NCI-H2081 treated with DMSO at 0.1 percent for 48 hours (cell line): ENCODE data around the gene VIPR2.

Experiments used
- DNase-seq: peaks from one replicate; lab custom pipeline; 2025; lab: John Stamatoyannopoulos, UW

VIPR2 gene

GRCh38 chr7:159024280-159024951 lies 120.3 kb downstream of the VIPR2 start:
- DNase-seq: no peak

- no peak for DNase-seq
Measured at GRCh38 chr7:159023746-159024145, 120.9 kb downstream of the VIPR2 start.

- DNase-seq: no peak
Measured at GRCh38 chr7:159023206-159023605, 121.5 kb downstream of the VIPR2 start.

GRCh38 chr7:159022238-159022993 lies 122.3 kb downstream of the VIPR2 start:
- no peak for DNase-seq

- DNase-seq: no peak
Measured at GRCh38 chr7:159020987-159021386, 123.7 kb downstream of the VIPR2 start.

- no peak for DNase-seq
Measured at GRCh38 chr7:159019111-159019510, 125.6 kb downstream of the VIPR2 start.

GRCh38 chr7:159017741-159018140 lies 126.9 kb downstream of the VIPR2 start:
- DNase-seq: no peak

- no peak for DNase-seq
Measured at GRCh38 chr7:159017210-159017609, 127.5 kb downstream of the VIPR2 start.

GRCh38 chr7:159016591-159016990 lies 128.1 kb downstream of the VIPR2 start:
- DNase-seq: no peak

- DNase-seq: no peak
Measured at GRCh38 chr7:159015454-159016410, 128.9 kb downstream of the VIPR2 start.

- DNase-seq: no peak
Measured at GRCh38 chr7:159015081-159015453, 129.6 kb downstream of the VIPR2 start.

GRCh38 chr7:159014297-159015062 lies 130.2 kb downstream of the VIPR2 start:
- no peak for DNase-seq

GRCh38 chr7:159013825-159014289 lies 130.8 kb downstream of the VIPR2 start:
- no peak for DNase-seq

- DNase-seq: no peak
Measured at GRCh38 chr7:159013181-159013690, 131.4 kb downstream of the VIPR2 start.

- DNase-seq: no peak
Measured at GRCh38 chr7:159012353-159013069, 132.2 kb downstream of the VIPR2 start.

- DNase-seq: no peak
Measured at GRCh38 chr7:159011722-159012022, 133.0 kb downstream of the VIPR2 start.

- no peak for DNase-seq
Measured at GRCh38 chr7:159010937-159011721, 133.5 kb downstream of the VIPR2 start.

- no peak for DNase-seq
Measured at GRCh38 chr7:159010411-159010810, 134.3 kb downstream of the VIPR2 start.

- no peak for DNase-seq
Measured at GRCh38 chr7:159009951-159010350, 134.7 kb downstream of the VIPR2 start.

GRCh38 chr7:159008417-159008816 lies 136.2 kb downstream of the VIPR2 start:
- no peak for DNase-seq
